GM23338 (cell line): Measurements from ENCODE around the gene EMILIN3. TPM values are rescaled to one million over a fixed set of nuclear protein-coding genes. Genes with fewer than 3 reads are reported as not detected.

ENCODE experiments used
- ATAC-seq: fragments of 200-7000 bp; cut with Tn5 transposase; 3 replicates; pipeline ENCODE4 v1.9.1; 2020
- DNase-seq: peaks from one replicate; pipeline ENCODE4 v3.0.0-alpha.2; 2015; ENCODE audit warnings: low spot score
- H2AFZ ChIP-seq: fragments of 200-600 bp; sonication (generic); 2 replicates; pipeline ENCODE4 v1.8.0; 2016; ENCODE audit warnings: antibody characterized with exemption, mild to moderate bottlenecking, moderate library complexity
- H3F3A ChIP-seq: fragments of 200-600 bp; sonication (generic); replicated peaks from 2 replicates; pipeline ENCODE4 v1.8.0; 2017; ENCODE audit warnings: antibody characterized with exemption, mixed run types, low read depth
- H3K27ac ChIP-seq: fragments of 200-600 bp; sonication (generic); 2 replicates; pipeline ENCODE4 v1.6.1; 2016; ENCODE audit warnings: low read depth
- H3K27me3 ChIP-seq: fragments of 200-600 bp; sonication (generic); 2 replicates; pipeline ENCODE4 v1.8.0; 2016; ENCODE audit warnings: mild to moderate bottlenecking, mixed run types, moderate library complexity; ENCODE audit not compliant: insufficient read depth
- H3K36me3 ChIP-seq: fragments of 200-600 bp; sonication (generic); 2 replicates; pipeline ENCODE4 v1.8.0; 2016; ENCODE audit warnings: mild to moderate bottlenecking; ENCODE audit not compliant: insufficient read depth
- H3K4me1 ChIP-seq: fragments of 200-600 bp; sonication (generic); 2 replicates; pipeline ENCODE4 v1.8.0; 2016; ENCODE audit warnings: mild to moderate bottlenecking, moderate library complexity; ENCODE audit not compliant: insufficient read depth
- H3K4me2 ChIP-seq: fragments of 200-600 bp; sonication (generic); 2 replicates; pipeline ENCODE4 v1.7.1; 2017; ENCODE audit warnings: mixed run types
- H3K4me3 ChIP-seq: fragments of 200-600 bp; sonication (generic); 2 replicates; pipeline ENCODE4 v1.6.1; 2016; ENCODE audit warnings: mixed run types
- H3K79me2 ChIP-seq: fragments of 200-600 bp; sonication (generic); replicated peaks from 2 replicates; pipeline ENCODE4 v1.8.0; 2017; ENCODE audit warnings: mild to moderate bottlenecking; ENCODE audit not compliant: insufficient read depth
- H3K9me2 ChIP-seq: fragments of 200-600 bp; sonication (generic); 2 replicates; pipeline ENCODE4 v1.8.0; 2017; ENCODE audit not compliant: insufficient read depth
- H4K20me1 ChIP-seq: fragments of 200-600 bp; sonication (generic); replicated peaks from 2 replicates; pipeline ENCODE4 v1.8.0; 2017; ENCODE audit warnings: mild to moderate bottlenecking; ENCODE audit not compliant: insufficient read depth
- H3K27ac Mint-ChIP-seq: 2 replicates; pipeline ENCODE4 v1.8.0; 2020; ENCODE audit warnings: inconsistent platforms, mild to moderate bottlenecking, moderate library complexity, mixed read lengths
- H3K27me3 Mint-ChIP-seq: 3 replicates; pipeline ENCODE4 v1.8.0; 2022; ENCODE audit warnings: low read depth, mild to moderate bottlenecking, moderate library complexity, mixed read lengths, inconsistent platforms; ENCODE audit not compliant: insufficient read depth, poor library complexity
- H3K36me3 Mint-ChIP-seq: 3 replicates; pipeline ENCODE4 v1.8.0; 2021; ENCODE audit warnings: low read depth, mild to moderate bottlenecking, inconsistent platforms, moderate library complexity, mixed read lengths
- H3K4me1 Mint-ChIP-seq: 3 replicates; pipeline ENCODE4 v1.8.0; 2020; ENCODE audit warnings: mild to moderate bottlenecking, inconsistent platforms, mixed read lengths
- H3K4me3 Mint-ChIP-seq: 3 replicates; pipeline ENCODE4 v1.8.0; 2021; ENCODE audit warnings: moderate library complexity, mild to moderate bottlenecking, inconsistent platforms, mixed read lengths
- H3K9me3 Mint-ChIP-seq: 3 replicates; pipeline ENCODE4 v1.8.0; 2020; ENCODE audit warnings: moderate library complexity, mild to moderate bottlenecking, inconsistent platforms, mixed read lengths
- EZH2phosphoT487 ChIP-seq: fragments of 200-600 bp; sonication (generic); IDR thresholded peaks from one replicate; pipeline ENCODE4 v1.8.1; 2018; ENCODE audit warnings: antibody characterized with exemption; ENCODE audit not compliant: unreplicated experiment
- NANOG ChIP-seq: IDR thresholded peaks from 2 replicates; pipeline ENCODE4 v1.6.1; 2016; ENCODE audit warnings: antibody characterized with exemption, borderline replicate concordance
- REST ChIP-seq: IDR thresholded peaks from one replicate; pipeline ENCODE4 v1.6.1; 2018; ENCODE audit warnings: antibody characterized with exemption; ENCODE audit not compliant: unreplicated experiment
- STAT1 ChIP-seq: IDR thresholded peaks from one replicate; pipeline ENCODE4 v1.6.1; 2016; ENCODE audit warnings: antibody characterized with exemption; ENCODE audit not compliant: unreplicated experiment
- ZNF462 ChIP-seq: fragments of 250-450 bp; sonication (Bioruptor Pico); IDR thresholded peaks from 2 replicates; pipeline ENCODE4 v1.5.0; 2020; ENCODE audit warnings: mild to moderate bottlenecking, moderate library complexity
- polyA plus RNA-seq: library from polyadenylated mRNA; unstranded; fragments of >200 nt; fragmentation: Nextera tagmentation; extraction: Ambion mirVana; gene quantifications from 2 replicates; pipeline ENCODE4 v1.2.1, GENCODE V29; 2016
- total RNA-seq: library from RNA; depleted of rRNA; stranded (reverse); fragments of >200 nt; shearing (Covaris generic); gene quantifications from 2 replicates; pipeline ENCODE4 v1.2.3, GENCODE V29; 2014

Gene EMILIN3
- total and polyA plus RNA-seq, 2 experiments from 2014 or later: 0.53 to 6.6 TPM

- H3K36me3 Mint-ChIP-seq: no peaks in the 10 kb centered on the region
- H3K36me3 ChIP-seq: no peaks in the 10 kb centered on the region
- H3K4me3 ChIP-seq: no peak overlapping the region
- no peaks in the 10 kb centered on the region for H3K9me2 ChIP-seq
- no peak overlapping the region for H3K27ac Mint-ChIP-seq
- no peak overlapping the region for H3K4me3 Mint-ChIP-seq
- TF ChIP-seq REST (no peak), ZNF462 (no peak), STAT1 (no peak), NANOG (no peak), EZH2phosphoT487 (no peak)
- H3K4me1 Mint-ChIP-seq: peaks cover 25% of the 10 kb centered on the region
- no peak overlapping the region for H3K4me2 ChIP-seq
- no peaks in the 10 kb centered on the region for H3K27me3 ChIP-seq
- H2AFZ ChIP-seq: no peak overlapping the region
- no peaks in the 10 kb centered on the region for H3K79me2 ChIP-seq
- peaks cover 14% of the 10 kb centered on the region for H3K4me1 ChIP-seq
- no peaks in the 10 kb centered on the region for H4K20me1 ChIP-seq
- H3F3A ChIP-seq: no peaks in the 10 kb centered on the region
- H3K9me3 Mint-ChIP-seq: no peaks in the 10 kb centered on the region
- DNase-seq (no peak), ATAC-seq (no peak)
- H3K27ac ChIP-seq: no peak overlapping the region
- peaks cover 6% of the 10 kb centered on the region for H3K27me3 Mint-ChIP-seq
Measured at GRCh38 chr20:41392295-41392694, 25.7 kb upstream of the EMILIN3 start.
